GM10248 (cell line): ENCODE measurements around the gene TCFL5.

Experiments
- CTCF ChIA-PET: fragments of 300-600 bp; sonication (Branson Sonifier 250); formaldehyde crosslinking; extraction: SDS; loops from one replicate; lab custom pipeline; 2021; ENCODE audit warnings: antibody characterized with exemption; lab: Yijun Ruan, JAX
- POLR2A ChIA-PET: fragments of 350-650 bp; sonication (Branson Sonifier 250); formaldehyde crosslinking; extraction: SDS; loops from one replicate; lab custom pipeline; 2020; ENCODE audit warnings: antibody characterized with exemption; lab: Yijun Ruan, JAX
- DNase-seq: peaks from one replicate; pipeline ENCODE4 v3.0.0; 2012; ENCODE audit errors: extremely low spot score
- TF ChIP-seq, protein P1 (sequence below): IDR thresholded peaks from 2 replicates; pipeline ENCODE4 v1.5.1; 2012; ENCODE audit warnings: mild to moderate bottlenecking, low read depth; ENCODE audit errors: extremely low read depth, missing control alignments, control extremely low read depth

TCFL5 gene

GRCh38 chr20:62879275-62880146 is 17.9 kb upstream of the TCFL5 start:
- CTCF ChIA-PET, result interaction anchor here (1.2 kb wide), 1 partner anchor 10 kb away, joined by 3 read pairs; no protein-coding TSS in a partner anchor
- POLR2A ChIA-PET, result no interaction called here
- DNase-seq, result no peak
- TF ChIP-seq, protein P1, sequence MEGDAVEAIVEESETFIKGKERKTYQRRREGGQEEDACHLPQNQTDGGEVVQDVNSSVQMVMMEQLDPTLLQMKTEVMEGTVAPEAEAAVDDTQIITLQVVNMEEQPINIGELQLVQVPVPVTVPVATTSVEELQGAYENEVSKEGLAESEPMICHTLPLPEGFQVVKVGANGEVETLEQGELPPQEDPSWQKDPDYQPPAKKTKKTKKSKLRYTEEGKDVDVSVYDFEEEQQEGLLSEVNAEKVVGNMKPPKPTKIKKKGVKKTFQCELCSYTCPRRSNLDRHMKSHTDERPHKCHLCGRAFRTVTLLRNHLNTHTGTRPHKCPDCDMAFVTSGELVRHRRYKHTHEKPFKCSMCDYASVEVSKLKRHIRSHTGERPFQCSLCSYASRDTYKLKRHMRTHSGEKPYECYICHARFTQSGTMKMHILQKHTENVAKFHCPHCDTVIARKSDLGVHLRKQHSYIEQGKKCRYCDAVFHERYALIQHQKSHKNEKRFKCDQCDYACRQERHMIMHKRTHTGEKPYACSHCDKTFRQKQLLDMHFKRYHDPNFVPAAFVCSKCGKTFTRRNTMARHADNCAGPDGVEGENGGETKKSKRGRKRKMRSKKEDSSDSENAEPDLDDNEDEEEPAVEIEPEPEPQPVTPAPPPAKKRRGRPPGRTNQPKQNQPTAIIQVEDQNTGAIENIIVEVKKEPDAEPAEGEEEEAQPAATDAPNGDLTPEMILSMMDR, result no peak

DNA sequence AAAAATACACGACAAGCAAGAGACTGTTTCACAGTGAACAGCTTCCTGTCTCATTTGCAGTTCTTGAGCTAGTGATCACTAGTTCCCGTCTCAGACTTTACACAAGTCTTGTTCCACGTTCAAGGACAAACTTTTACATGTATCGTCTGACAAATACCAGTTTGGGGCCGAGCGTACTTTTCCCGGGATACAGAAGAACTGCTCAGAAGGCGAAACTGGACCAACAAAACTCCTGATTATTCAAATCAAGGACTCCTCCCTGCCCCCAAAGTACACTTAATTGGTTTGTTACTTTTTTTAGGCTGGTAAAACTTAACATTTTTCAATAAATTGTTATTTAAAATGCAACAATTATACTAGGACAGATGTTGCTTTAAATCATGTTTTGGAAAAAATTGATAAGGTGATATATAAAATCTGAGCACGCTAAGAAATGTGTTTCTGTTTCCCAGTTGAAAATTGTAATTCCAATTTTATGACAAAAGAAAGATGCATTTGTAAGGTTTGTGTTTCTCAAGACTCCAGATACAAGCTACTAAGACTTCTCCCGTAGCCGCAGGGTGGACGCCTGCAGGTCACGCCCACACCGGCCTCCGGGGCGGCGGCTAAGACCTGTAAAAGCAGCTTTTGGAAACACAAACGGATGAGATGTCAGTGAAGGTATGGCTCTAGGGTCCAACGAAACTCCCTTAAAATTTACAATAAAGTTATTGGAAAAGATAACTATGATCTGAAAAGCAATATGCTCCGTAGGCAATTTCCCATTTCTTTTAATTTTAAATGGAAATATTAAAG is 16.8 kb upstream of the TCFL5 start:
- DNase-seq, result no peak
- ChIA-PET POLR2A (no interaction called here), CTCF (interaction anchor here (1.1 to 1.2 kb wide), 3 partner anchors 10 to 13 kb away, joined by 3 read pairs; no protein-coding TSS in a partner anchor)
- TF ChIP-seq, protein P1, result no peak

DNA sequence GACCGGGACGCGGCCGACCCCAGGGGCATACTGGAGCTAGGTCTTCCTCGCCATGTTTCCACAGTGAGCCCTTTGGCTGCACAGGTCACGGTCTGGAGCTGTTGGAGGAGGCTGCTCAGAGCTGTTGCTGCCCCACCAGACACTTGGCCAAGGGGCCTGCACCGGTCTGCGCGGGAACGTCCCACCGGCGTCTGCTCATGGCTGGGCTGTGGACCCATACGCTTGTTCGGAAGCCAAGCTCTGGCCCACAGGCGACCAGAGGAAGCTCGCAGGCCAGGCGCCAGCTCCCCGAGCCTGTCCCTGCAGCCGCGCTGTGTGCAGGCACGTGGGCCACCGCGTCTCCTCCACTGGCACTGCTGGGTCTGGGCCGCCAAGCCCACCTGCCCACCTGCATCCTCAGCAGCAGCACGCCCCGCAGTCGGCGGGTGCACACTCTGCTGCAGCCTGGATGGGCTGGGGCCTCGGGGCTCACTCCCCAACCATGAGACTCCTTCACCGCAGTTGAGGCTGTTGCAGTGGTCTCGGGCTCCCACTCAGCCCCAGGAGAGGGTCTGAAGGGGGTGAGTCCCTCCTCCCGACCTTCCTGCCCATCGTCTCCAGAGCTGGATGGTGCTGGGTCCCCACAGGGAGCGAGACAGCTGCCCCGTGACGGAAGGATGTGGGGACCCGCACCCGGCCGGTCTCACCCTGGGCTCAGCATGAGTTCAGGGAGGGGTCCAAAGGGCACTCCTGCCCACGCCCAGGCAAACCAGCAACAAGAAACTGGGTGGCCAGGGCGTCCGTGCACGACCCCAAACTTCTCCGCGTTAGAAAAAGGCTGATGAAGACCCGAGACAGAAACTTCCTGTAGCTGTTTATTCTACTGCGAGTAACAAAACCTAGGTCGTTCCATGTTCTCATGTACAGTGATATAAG is 15.5 kb upstream of the TCFL5 start:
- ChIA-PET CTCF (interaction anchor here (0.6 to 3.2 kb wide), 6 partner anchors 9 to 346 kb away, joined by 3 to 25 read pairs (median 3); no protein-coding TSS in a partner anchor), POLR2A (no interaction called here)
- TF ChIP-seq, protein P1, result no peak

DNA sequence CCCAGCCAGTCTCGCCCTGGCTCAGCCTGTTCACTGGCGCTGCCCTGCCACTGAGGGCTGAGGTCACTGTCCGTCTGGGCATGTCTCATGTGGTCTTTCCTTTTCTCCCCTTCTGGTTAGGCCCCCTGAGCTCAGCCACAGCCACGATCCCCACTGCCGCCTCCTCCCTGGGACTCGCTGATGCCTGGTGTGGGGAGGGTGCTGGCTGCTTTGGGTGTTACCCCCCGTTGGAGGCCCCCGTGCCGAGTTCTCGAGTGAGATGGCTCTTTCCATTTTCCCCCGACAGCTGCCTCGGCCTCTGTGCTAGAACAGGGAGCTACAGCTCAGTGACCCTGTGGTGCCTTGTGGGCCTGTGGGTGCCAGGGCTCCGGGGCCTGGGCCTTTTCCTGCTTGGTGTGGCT is 14.9 kb upstream of the TCFL5 start:
- TF ChIP-seq, protein P1, result no peak
- DNase-seq, result no peak
- ChIA-PET CTCF (interaction anchor here (1.4 to 3.2 kb wide), 6 partner anchors 9 to 347 kb away, joined by 3 to 25 read pairs (median 3); no protein-coding TSS in a partner anchor), POLR2A (no interaction called here)

More for the DNA sequence above, 15.5 kb upstream of the TCFL5 start:
- no peak for DNase-seq

GRCh38 chr20:62875419-62876361 is 14.1 kb upstream of the TCFL5 start:
- no peak for DNase-seq
- CTCF ChIA-PET, result interaction anchor here (0.8 to 3.2 kb wide), 10 partner anchors 10 to 61 kb away, joined by 3 to 25 read pairs (median 3); no protein-coding TSS in a partner anchor
- POLR2A ChIA-PET, result no interaction called here
- TF ChIP-seq, protein P1, result no peak
